OCI-LY1 (cell line): ENCODE measurements around the gene FBRSL1.

Source experiments
- EZH2 ChIP-seq: fragments of 200-600 bp; sonication (generic), shearing (Covaris generic); IDR thresholded peaks from 2 replicates; pipeline ENCODE4 v1.8.0; 2017; ENCODE audit warnings: borderline replicate concordance, mixed run types, mild to moderate bottlenecking, antibody characterized with exemption, low read length, moderate library complexity, mixed read lengths
- TF ChIP-seq, protein P1 (sequence below): fragments of 200-600 bp; sonication (generic), shearing (Covaris generic); IDR thresholded peaks from 2 replicates; pipeline ENCODE4 v1.5.1; 2017; ENCODE audit warnings: mild to moderate bottlenecking, antibody characterized with exemption, low read length, moderate library complexity, mixed read lengths

DNA sequence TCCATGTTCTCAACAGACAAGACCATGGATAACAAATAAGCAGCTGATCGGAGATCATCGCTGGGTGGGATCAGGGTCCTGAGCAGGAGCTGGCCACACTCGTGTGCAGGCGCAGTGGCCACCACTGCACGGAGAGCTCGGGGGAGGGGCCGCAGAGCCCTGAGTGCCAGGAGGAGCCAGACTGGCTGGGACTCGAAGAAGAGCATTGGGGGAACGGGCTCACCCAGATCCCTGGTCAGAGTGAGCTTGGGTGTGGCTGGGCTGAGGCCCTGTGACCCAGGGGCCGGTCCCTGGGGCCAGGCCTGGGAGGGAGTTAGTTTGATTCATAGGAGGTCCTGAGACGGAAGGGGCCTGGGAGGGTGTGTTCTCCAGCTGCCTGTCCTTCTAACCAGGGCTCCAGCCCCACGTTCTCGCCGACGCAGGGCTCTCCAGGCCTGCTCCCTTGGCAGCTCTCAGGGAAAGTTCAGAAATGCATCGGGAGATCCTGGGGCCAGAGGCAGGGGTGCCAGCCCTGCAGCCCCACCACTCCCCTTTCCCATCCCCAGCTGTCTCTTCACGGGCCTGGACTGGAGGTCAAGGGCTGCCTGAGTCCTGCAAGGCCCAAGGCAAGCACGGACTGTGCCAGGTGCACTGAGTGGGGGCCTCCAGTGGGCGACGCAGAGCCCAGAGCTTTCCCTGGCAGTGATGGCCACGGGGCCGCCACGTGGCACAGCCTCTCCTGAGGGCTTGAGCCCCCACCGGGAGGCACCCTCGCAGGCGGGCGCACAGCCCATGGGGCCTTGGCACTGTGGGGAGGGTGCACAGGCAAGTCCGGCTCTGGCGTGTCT lies 48.1 kb downstream of the FBRSL1 start:
- TF ChIP-seq, protein P1, sequence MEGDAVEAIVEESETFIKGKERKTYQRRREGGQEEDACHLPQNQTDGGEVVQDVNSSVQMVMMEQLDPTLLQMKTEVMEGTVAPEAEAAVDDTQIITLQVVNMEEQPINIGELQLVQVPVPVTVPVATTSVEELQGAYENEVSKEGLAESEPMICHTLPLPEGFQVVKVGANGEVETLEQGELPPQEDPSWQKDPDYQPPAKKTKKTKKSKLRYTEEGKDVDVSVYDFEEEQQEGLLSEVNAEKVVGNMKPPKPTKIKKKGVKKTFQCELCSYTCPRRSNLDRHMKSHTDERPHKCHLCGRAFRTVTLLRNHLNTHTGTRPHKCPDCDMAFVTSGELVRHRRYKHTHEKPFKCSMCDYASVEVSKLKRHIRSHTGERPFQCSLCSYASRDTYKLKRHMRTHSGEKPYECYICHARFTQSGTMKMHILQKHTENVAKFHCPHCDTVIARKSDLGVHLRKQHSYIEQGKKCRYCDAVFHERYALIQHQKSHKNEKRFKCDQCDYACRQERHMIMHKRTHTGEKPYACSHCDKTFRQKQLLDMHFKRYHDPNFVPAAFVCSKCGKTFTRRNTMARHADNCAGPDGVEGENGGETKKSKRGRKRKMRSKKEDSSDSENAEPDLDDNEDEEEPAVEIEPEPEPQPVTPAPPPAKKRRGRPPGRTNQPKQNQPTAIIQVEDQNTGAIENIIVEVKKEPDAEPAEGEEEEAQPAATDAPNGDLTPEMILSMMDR = no peak
- TF ChIP-seq EZH2 = no peak
